B cell (primary cell): ENCODE results near the gene EFCAB8. TPM values are rescaled to one million over a fixed set of nuclear protein-coding genes. Genes with fewer than 3 reads are reported as not detected.

ENCODE experiments used
- ATAC-seq: fragments of 200-7000 bp; cut with Tn5 transposase; one replicate; pipeline ENCODE4 v1.10.0; 2021; ENCODE audit warnings: low read depth, mild to moderate bottlenecking, moderate number of reproducible peaks, moderate library complexity
- CTCF ChIA-PET: fragments of 350-600 bp; sonication (Branson Sonifier 250); formaldehyde crosslinking; loops from one replicate; lab custom pipeline; 2021; ENCODE audit warnings: antibody characterized with exemption, inconsistent platforms; lab: Charles Lee
- POLR2A ChIA-PET: fragments of 350-600 bp; sonication (Branson Sonifier 250); formaldehyde crosslinking; loops from one replicate; lab custom pipeline; 2021; ENCODE audit warnings: antibody characterized with exemption; lab: Charles Lee
- DNase-seq: peaks from one replicate; pipeline ENCODE4 v3.0.0; 2013
- H2AFZ ChIP-seq: 2 replicates; pipeline ENCODE4 v1.6.1; 2012; ENCODE audit warnings: mild to moderate bottlenecking, low read depth, low read length; ENCODE audit not compliant: insufficient read depth, poor library complexity, severe bottlenecking
- H3K27ac ChIP-seq, 2 donors: 1 replicate in 1 of 2; 2 replicates in 1 of 2; pipeline ENCODE4 v1.5.1; 2012 to 2013; ENCODE audit warnings: low read length in 2 of 2, mild to moderate bottlenecking in 2 of 2, moderate library complexity in 1 of 2
- H3K27me3 ChIP-seq, 4 experiments: fragments of 200-600 bp in 1 of 4; sonication (generic) in 1 of 4; replicated peaks in 1 of 4; 1 replicate in 2 of 4; 2 replicates in 2 of 4; pipeline versions ENCODE4 v1.6.1 to v1.7.0; 2013 to 2016; ENCODE audit warnings: low read length in 3 of 4, mild to moderate bottlenecking in 2 of 4, mixed read lengths in 1 of 4, moderate library complexity in 1 of 4; ENCODE audit not compliant: insufficient read depth in 4 of 4, control insufficient read depth in 3 of 4; ENCODE audit errors: control extremely low read depth in 1 of 4
- H3K36me3 ChIP-seq, 2 experiments: replicated peaks in 1 of 2; 1 replicate in 1 of 2; 2 replicates in 1 of 2; pipeline versions ENCODE4 v1.6.1 to v1.7.1; 2013; ENCODE audit warnings: low read length in 1 of 2; ENCODE audit not compliant: insufficient read depth in 2 of 2, control insufficient read depth in 1 of 2; ENCODE audit errors: control extremely low read depth in 1 of 2, extremely low read depth in 1 of 2
- H3K4me1 ChIP-seq, 2 donors: fragments of 200-600 bp in 1 of 2; sonication (generic) in 1 of 2; 1 replicate in 1 of 2; 2 replicates in 1 of 2; pipeline versions ENCODE4 v1.5.1 to v1.6.1; 2013 to 2017; ENCODE audit warnings: low read length in 2 of 2; ENCODE audit not compliant: control insufficient read depth in 2 of 2, insufficient read depth in 2 of 2
- H3K4me2 ChIP-seq: replicated peaks from 2 replicates; pipeline ENCODE3; 2012; ENCODE audit warnings: mild to moderate bottlenecking, low read depth, low read length; ENCODE audit not compliant: poor library complexity, severe bottlenecking
- H3K4me3 ChIP-seq, 5 experiments: fragments of 200-600 bp in 1 of 5; sonication (generic) in 1 of 5; 1 replicate in 3 of 5; 2 replicates in 2 of 5; pipeline versions ENCODE4 v1.5.1 to v1.7.0; 2011 to 2016; ENCODE audit warnings: low read length in 4 of 5, mild to moderate bottlenecking in 4 of 5, low read depth in 2 of 5, control low read depth in 1 of 5, moderate library complexity in 1 of 5; ENCODE audit not compliant: insufficient read depth in 1 of 5; ENCODE audit errors: control extremely low read depth in 1 of 5, extremely low read depth in 1 of 5
- H3K79me2 ChIP-seq: fragments of 200-600 bp; sonication (generic); one replicate; pipeline ENCODE4 v1.6.0; 2016; ENCODE audit warnings: low read length; ENCODE audit not compliant: control insufficient read depth, insufficient read depth
- H3K9ac ChIP-seq: fragments of 200-600 bp; sonication (generic); 2 replicates; pipeline ENCODE4 v1.6.1; 2017; ENCODE audit warnings: mild to moderate bottlenecking, low read length, moderate library complexity
- H3K9me3 ChIP-seq, 3 donors: one replicate each; pipeline versions ENCODE4 v1.6.1 to v1.7.1; 2013; ENCODE audit warnings: low read length in 2 of 3; ENCODE audit not compliant: control insufficient read depth in 2 of 3, insufficient read depth in 1 of 3; ENCODE audit errors: control extremely low read depth in 1 of 3
- H4K20me1 ChIP-seq: 2 replicates; pipeline ENCODE4 v1.6.0; 2012; ENCODE audit warnings: mild to moderate bottlenecking, low read length; ENCODE audit not compliant: insufficient read depth, control insufficient read depth, poor library complexity, severe bottlenecking
- H3K27ac Mint-ChIP-seq: one replicate; pipeline ENCODE4 v1.8.0; 2021; ENCODE audit warnings: mixed read lengths
- H3K27me3 Mint-ChIP-seq: one replicate; pipeline ENCODE4 v1.8.0; 2021; ENCODE audit warnings: mixed read lengths
- H3K4me1 Mint-ChIP-seq: one replicate; pipeline ENCODE4 v1.8.0; 2021; ENCODE audit warnings: mixed read lengths
- H3K4me3 Mint-ChIP-seq: one replicate; pipeline ENCODE4 v1.8.0; 2021; ENCODE audit warnings: mixed read lengths
- H3K9me3 Mint-ChIP-seq: one replicate; pipeline ENCODE4 v1.8.0; 2022; ENCODE audit warnings: mixed read lengths; ENCODE audit not compliant: insufficient read depth
- EZH2 ChIP-seq: IDR thresholded peaks from 2 replicates; pipeline ENCODE4 v1.6.1; 2012; ENCODE audit warnings: borderline replicate concordance, low read depth, mild to moderate bottlenecking, moderate library complexity, low read length; ENCODE audit not compliant: insufficient read depth, poor library complexity, severe bottlenecking
- WGBS: methylation state at CpG from one replicate; pipeline ENCODE4 v1.1.5; 2013; ENCODE audit warnings: missing lambda C conversion rate; ENCODE audit not compliant: insufficient coverage; 5-methylcytosine and 5-hydroxymethylcytosine counted together
- intact Hi-C: fragments of 100-400 bp; cut with micrococcal nuclease; formaldehyde crosslinking; loops from one replicate; pipeline ENCODE4 v1.10.0; 2022
- polyA plus RNA-seq: library from polyadenylated mRNA; depleted of rRNA; stranded (reverse); fragments of >200 nt; gene quantifications from 2 replicates; pipeline ENCODE4 v1.2.3, GENCODE V29; 2012
- total RNA-seq, 2 donors: library from RNA; stranded (reverse); fragments of 120-200 nt in 1 of 2; gene quantifications; 1 replicate in 1 of 2; 2 replicates in 1 of 2; pipeline versions ENCODE4 v1.2.3 to v1.2.4, GENCODE V29; 2013 to 2022
- TF ChIP-seq, protein P1 (sequence below): fragments of 200-600 bp; IDR thresholded peaks from one replicate; pipeline ENCODE4 v1.8.0; 2022; ENCODE audit warnings: antibody characterized with exemption, mild to moderate bottlenecking

Gene EFCAB8
- total and polyA plus RNA-seq, 2 donors (not counting 1 experiment from before 2014, with no cell fraction given): 0.72 to 2.3 TPM

DNA sequence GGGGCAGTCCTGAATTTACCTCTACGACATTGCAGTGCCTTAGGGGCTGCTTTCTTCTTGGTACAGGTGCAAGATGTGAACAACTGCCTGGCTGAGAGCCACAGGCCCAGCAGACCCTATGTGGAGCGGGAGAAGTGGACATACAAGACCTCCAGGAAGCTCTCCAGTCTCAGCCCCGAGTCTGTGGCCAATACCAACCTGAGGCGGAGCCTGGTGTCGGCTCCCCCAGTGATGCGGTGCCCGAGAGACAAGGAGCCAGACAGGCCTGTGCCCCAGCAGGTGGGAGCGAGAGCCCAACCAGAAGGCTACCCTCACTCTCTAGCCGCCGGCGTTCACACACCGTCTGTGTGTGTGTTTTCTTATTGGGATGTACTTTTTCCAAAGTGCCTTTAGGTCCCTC lies 59.6 kb downstream of the EFCAB8 start:
- Histone ChIP-seq H3K79me2 (no peaks in the 10 kb centered on the region), H3K4me3 (no peak overlapping the region), H3K36me3 (no peaks in the 10 kb centered on the region), H3K9me3 (peaks cover 0 to 18% (median 17%) of the 10 kb centered on the region in 3 donors), H4K20me1 (no peaks in the 10 kb centered on the region), H2AFZ (no peak overlapping the region), H3K9ac (no peak overlapping the region), H3K4me1 (no peaks in the 10 kb centered on the region), H3K27ac (no peak overlapping the region), H3K27me3 (peaks cover 0 to 3% (median 0%) of the 10 kb centered on the region in 4 experiments), H3K4me2 (no peak overlapping the region)
- CTCF ChIA-PET: no interaction called here
- no peaks in the 10 kb centered on the region for H3K27me3 Mint-ChIP-seq
- DNase-seq (no peak), ATAC-seq (no peak)
- intact Hi-C loops: no loop called here
- WGBS: 88% methylated on average over 10 of the region's 12 CpGs
- H3K4me1 Mint-ChIP-seq: no peaks in the 10 kb centered on the region
- H3K9me3 Mint-ChIP-seq: peaks cover 7% of the 10 kb centered on the region
- H3K4me3 Mint-ChIP-seq: no peak overlapping the region
- no peak overlapping the region for H3K27ac Mint-ChIP-seq
- POLR2A ChIA-PET: no interaction called here
- no peak for TF ChIP-seq EZH2
- TF ChIP-seq, protein P1, sequence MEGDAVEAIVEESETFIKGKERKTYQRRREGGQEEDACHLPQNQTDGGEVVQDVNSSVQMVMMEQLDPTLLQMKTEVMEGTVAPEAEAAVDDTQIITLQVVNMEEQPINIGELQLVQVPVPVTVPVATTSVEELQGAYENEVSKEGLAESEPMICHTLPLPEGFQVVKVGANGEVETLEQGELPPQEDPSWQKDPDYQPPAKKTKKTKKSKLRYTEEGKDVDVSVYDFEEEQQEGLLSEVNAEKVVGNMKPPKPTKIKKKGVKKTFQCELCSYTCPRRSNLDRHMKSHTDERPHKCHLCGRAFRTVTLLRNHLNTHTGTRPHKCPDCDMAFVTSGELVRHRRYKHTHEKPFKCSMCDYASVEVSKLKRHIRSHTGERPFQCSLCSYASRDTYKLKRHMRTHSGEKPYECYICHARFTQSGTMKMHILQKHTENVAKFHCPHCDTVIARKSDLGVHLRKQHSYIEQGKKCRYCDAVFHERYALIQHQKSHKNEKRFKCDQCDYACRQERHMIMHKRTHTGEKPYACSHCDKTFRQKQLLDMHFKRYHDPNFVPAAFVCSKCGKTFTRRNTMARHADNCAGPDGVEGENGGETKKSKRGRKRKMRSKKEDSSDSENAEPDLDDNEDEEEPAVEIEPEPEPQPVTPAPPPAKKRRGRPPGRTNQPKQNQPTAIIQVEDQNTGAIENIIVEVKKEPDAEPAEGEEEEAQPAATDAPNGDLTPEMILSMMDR: no peak

DNA sequence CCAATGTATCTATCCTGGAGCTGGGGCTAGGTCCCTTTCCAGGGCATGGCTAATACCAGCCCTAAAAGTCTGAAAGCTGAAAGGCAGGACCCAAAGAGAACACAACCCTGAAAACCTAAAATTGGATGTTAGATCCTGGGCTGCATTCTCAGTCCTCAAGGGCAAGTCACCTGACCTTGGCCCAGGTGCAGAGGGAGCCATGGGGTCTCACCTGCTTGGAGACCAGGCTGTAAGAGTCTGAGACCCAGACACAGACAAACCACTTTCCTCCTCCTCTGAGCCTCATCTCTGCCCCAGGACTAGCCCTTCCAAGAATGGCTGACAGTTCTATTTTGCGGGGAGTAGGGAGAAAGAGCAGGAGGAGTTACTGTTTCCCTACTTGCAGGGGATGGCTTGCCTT lies 60.0 kb downstream of the EFCAB8 start:
- Mint-ChIP-seq H3K27me3 (no peaks in the 10 kb centered on the region), H3K4me1 (no peaks in the 10 kb centered on the region), H3K27ac (no peak overlapping the region), H3K4me3 (no peak overlapping the region), H3K9me3 (peaks cover 7% of the 10 kb centered on the region)
- CTCF ChIA-PET: no interaction called here
- ATAC-seq (no peak), DNase-seq (no peak)
- H4K20me1 ChIP-seq: no peaks in the 10 kb centered on the region
- no peak overlapping the region for H3K4me2 ChIP-seq
- H3K9ac ChIP-seq: no peak overlapping the region
- POLR2A ChIA-PET: no interaction called here
- intact Hi-C loops: no loop called here
- H3K4me3 ChIP-seq: no peak overlapping the region
- no peak overlapping the region for H2AFZ ChIP-seq
- H3K9me3 ChIP-seq: peaks cover 0 to 18% (median 17%) of the 10 kb centered on the region in 3 donors
- H3K4me1 ChIP-seq: no peaks in the 10 kb centered on the region
- WGBS: 100% methylated on average over 1 of the region's 1 CpG
- H3K27ac ChIP-seq: no peak overlapping the region
- TF ChIP-seq, protein P1: no peak
- no peak for TF ChIP-seq EZH2
- H3K36me3 ChIP-seq: no peaks in the 10 kb centered on the region
- H3K27me3 ChIP-seq: peaks cover 0 to 3% (median 0%) of the 10 kb centered on the region in 4 experiments
- H3K79me2 ChIP-seq: no peaks in the 10 kb centered on the region
